Measurements from ENCODE around the gene UBALD2. TPM values are rescaled to one million over a fixed set of nuclear protein-coding genes. Genes with fewer than 3 reads are reported as not detected.
"Not testable (repeated sequence)": the region's sequence is repeated elsewhere in the genome, so short reads cannot be mapped to it uniquely, and the experiment has no call there.

Gene UBALD2
- total and polyA plus RNA-seq, 7 donors = 55.2 to 414 (median 135) TPM

DNA sequence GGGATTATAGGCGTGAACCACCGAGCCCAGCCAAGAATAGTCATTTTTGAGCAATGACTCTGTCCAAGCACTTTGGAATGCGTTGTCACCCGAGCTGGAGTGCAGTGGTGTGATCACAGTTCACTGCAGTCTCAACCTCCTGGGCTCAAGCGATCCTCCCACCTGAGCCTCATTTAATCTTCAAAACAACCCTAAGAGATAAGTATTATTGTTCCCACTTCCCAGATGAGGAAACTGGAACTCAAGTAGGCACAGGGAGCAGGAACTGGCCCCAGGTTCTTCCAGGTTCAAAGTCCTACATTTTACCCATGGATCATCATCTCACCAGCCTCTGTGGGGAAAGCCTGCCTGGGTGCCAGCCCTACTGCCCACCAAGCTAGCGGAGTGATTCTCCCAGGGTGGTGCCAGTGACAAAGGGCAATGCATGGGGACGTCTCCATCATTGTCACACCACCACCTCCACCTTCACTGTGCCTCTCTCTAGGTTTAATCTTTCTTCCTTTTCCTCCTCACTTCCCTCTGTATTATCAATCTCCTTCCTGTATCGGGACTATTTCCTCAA is 13.6 kb upstream of the UBALD2 start:
- peak in 2 of 4 donors; percentile 6 to 19 for ATAC-seq
- Histone ChIP-seq H3K4me1 (peaks cover 61% of the 10 kb centered on the region), H3K9me3 (no peaks in the 10 kb centered on the region), H3K36me3 (ENCODE audit: insufficient read depth in 1 of 2, low read depth in 1 of 2) (no peaks in the 10 kb centered on the region), H3K27me3 (ENCODE audit: insufficient read depth in 3 of 3, low read length in 2 of 3) (no peaks in the 10 kb centered on the region), H3K27ac (peak overlapping the region; percentile 87), H3K4me3 (no peak overlapping the region)
- intact Hi-C loops (cut with DNase I) = no loop called here
- TF ChIP-seq, protein P1, sequence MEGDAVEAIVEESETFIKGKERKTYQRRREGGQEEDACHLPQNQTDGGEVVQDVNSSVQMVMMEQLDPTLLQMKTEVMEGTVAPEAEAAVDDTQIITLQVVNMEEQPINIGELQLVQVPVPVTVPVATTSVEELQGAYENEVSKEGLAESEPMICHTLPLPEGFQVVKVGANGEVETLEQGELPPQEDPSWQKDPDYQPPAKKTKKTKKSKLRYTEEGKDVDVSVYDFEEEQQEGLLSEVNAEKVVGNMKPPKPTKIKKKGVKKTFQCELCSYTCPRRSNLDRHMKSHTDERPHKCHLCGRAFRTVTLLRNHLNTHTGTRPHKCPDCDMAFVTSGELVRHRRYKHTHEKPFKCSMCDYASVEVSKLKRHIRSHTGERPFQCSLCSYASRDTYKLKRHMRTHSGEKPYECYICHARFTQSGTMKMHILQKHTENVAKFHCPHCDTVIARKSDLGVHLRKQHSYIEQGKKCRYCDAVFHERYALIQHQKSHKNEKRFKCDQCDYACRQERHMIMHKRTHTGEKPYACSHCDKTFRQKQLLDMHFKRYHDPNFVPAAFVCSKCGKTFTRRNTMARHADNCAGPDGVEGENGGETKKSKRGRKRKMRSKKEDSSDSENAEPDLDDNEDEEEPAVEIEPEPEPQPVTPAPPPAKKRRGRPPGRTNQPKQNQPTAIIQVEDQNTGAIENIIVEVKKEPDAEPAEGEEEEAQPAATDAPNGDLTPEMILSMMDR (IDR thresholded peaks at IDR 0.05) = no peak
- 57 to 70% (median 58%) methylated on average over 8 of the region's 8 CpGs for WGBS, 3 donors
- DNase-seq = peak in 1 of 2 donors; percentile 40

DNA sequence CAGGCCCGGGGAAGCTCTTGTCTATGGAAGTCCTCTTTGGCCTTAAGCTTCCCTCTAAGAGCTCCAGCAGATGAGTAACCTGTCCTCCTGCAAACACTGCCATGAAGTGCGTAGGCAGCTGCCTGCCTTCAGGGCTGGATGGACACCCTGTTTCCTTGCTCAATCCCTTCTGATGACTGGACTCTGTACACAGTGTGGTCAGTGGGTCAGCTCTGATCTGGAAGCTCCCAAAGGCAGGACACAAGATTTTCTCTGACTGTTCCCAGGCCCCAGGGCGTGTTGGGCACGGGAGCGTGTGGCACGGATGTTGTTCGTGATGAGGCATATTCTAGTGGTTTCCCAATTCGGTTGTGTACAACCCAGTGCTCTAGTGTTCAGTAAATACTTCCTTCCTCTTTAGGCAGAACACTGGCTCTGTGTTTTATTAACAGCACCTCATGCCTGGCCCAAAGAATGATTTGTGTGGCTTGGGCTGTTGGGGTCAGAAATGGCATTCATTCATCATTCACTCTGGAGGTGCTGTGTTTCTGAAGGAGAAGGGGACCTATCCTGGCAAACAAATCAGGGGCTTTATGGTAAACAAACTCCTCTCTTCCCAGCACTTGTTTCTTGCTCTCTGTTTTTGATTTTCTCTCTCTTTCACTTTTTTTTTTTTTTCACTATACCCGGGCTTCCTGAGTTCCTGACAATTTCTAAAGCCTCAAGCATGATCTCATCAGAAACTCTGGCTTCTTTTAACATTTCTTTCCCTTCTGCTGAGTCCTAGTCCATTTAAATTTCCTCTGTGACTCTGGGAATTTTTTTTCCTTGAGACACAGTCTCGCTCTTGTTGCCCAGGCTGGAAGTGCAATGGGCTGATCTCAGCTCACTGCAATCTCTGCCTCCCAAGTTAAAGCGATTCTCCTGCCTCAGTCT is 12.9 kb upstream of the UBALD2 start:
- 31 to 48% (median 40%) methylated on average over 11 of the region's 11 CpGs for WGBS, 3 donors
- peak overlapping the region; percentile 87 for H3K27ac ChIP-seq
- H3K9me3 ChIP-seq = no peaks in the 10 kb centered on the region
- DNase-seq (peak; percentile 88 to 93), ATAC-seq (peak; percentile 90 to 97 (median 92))
- peaks cover 54% of the 10 kb centered on the region for H3K4me1 ChIP-seq
- H3K4me3 ChIP-seq = no peak overlapping the region
- intact Hi-C loops (cut with DNase I) = no loop called here
- TF ChIP-seq, protein P1 (IDR thresholded peaks at IDR 0.05) = no peak
- H3K36me3 ChIP-seq (ENCODE audit: insufficient read depth in 1 of 2, low read depth in 1 of 2) = no peaks in the 10 kb centered on the region
- H3K27me3 ChIP-seq (ENCODE audit: insufficient read depth in 3 of 3, low read length in 2 of 3) = no peaks in the 10 kb centered on the region

DNA sequence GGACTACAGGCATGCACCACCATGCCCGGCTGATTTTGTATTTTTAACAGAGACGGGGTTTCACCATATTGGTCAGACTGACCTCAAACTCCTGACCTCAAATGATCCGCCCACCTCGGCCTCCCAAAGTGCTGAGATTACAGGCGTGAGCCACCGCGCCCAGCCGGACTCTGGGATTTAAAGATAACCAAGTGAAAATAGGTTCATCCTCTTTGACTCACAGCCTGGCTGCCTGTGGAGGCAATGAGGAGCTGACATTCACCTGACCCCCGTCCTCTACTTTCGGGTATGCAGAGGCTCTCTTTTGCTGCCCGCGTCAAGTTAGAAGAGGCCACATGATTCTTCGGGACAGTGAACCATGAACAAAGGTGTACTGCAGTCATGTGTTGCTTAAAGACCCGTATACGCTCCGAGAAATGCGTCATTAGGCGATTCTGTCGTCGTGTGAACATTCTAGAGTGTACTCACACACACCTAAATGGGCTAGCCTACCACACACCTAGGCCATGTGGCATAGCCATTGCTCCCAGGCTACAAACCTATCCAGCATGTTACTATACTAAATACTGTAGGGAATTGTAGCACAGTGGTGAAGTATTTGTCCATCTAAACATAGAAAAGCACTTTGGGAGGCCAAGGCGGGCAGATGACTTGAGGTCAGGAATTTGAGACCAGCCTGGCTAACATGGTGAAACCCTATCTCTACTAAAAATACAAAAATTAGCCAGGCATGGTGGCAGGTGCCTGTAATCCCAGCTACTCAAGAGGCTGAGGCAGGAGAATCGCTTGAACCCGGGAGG is 12.0 kb upstream of the UBALD2 start:
- ATAC-seq (peak; percentile 5 to 60 (median 51)), DNase-seq (peak; percentile 37 to 54)

GRCh38 chr17:76253841-76254240 is 11.3 kb upstream of the UBALD2 start:
- TF ChIP-seq, protein P1 (IDR thresholded peaks at IDR 0.05) = no peak
- Histone ChIP-seq H3K36me3 (ENCODE audit: insufficient read depth in 1 of 2, low read depth in 1 of 2) (no peaks in the 10 kb centered on the region), H3K9me3 (no peaks in the 10 kb centered on the region), H3K27me3 (ENCODE audit: insufficient read depth in 3 of 3, low read length in 2 of 3) (no peaks in the 10 kb centered on the region), H3K4me3 (no peak overlapping the region), H3K27ac (peak overlapping the region; percentile 87), H3K4me1 (peaks cover 40% of the 10 kb centered on the region)
- no peak for DNase-seq
- no peak for ATAC-seq
- WGBS, 3 donors = 54 to 74% (median 59%) methylated on average over 7 of the region's 7 CpGs
- intact Hi-C loops (cut with DNase I) = no loop called here

More for the DNA sequence above, 12.0 kb upstream of the UBALD2 start:
- H3K4me3 ChIP-seq; intact Hi-C loops (cut with DNase I); H3K36me3 ChIP-seq (ENCODE audit: insufficient read depth in 1 of 2, low read depth in 1 of 2); H3K27me3 ChIP-seq (ENCODE audit: insufficient read depth in 3 of 3, low read length in 2 of 3); H3K9me3 ChIP-seq: not testable (repeated sequence)
- peak overlapping the region; percentile 87 for H3K27ac ChIP-seq
- peaks cover 46% of the 10 kb centered on the region for H3K4me1 ChIP-seq
- WGBS, 3 donors = 61 to 79% (median 62%) methylated on average over 23 of the region's 23 CpGs
